Subcutaneous adipose tissue (tissue), 4 donors: ENCODE results near the gene SLC7A9. TPM values are rescaled to one million over a fixed set of nuclear protein-coding genes. Genes with fewer than 3 reads are reported as not detected.

Experiments
- CTCF ChIP-seq: fragments of 450-650 bp; IDR thresholded peaks from one replicate; pipeline ENCODE4 v1.5.1; 2016; ENCODE audit warnings: low read depth, mild to moderate bottlenecking, control low read depth, antibody characterized with exemption, moderate library complexity
- total RNA-seq, 4 donors: library from RNA; depleted of rRNA; stranded (reverse); fragments of >200 nt; gene quantifications; one replicate each; pipeline ENCODE4 v1.1.0, GENCODE V29; 2016

SLC7A9 gene
- total RNA-seq, 4 donors from 2014 or later: 0.22 TPM; not detected in 3

- TF ChIP-seq CTCF: no peak
Measured at GRCh38 chr19:32828139-32828538, 41.4 kb downstream of the SLC7A9 start.

- TF ChIP-seq CTCF: no peak
Measured at GRCh38 chr19:32824916-32825608, 44.5 kb downstream of the SLC7A9 start.

GRCh38 chr19:32824191-32824751 lies 45.3 kb downstream of the SLC7A9 start:
- no peak for TF ChIP-seq CTCF

GRCh38 chr19:32823747-32824102 lies 45.8 kb downstream of the SLC7A9 start:
- TF ChIP-seq CTCF: no peak

- no peak for TF ChIP-seq CTCF
Measured at GRCh38 chr19:32822916-32823746, 46.4 kb downstream of the SLC7A9 start.

GRCh38 chr19:32819419-32820400 lies 49.9 kb downstream of the SLC7A9 start:
- no peak for TF ChIP-seq CTCF
